Activated CD8-positive, alpha-beta memory T cell treated with anti-CD3 and anti-CD28 coated beads, Interleukin-2, amount 10 ng/mL, durations not matched to agents 7 days and 5 days (primary cell): ENCODE measurements around the gene ZNF559. TPM values are rescaled to one million over a fixed set of nuclear protein-coding genes. Genes with fewer than 3 reads are reported as not detected.
"Not testable (repeated sequence)": the region's sequence is repeated elsewhere in the genome, so short reads cannot be mapped to it uniquely, and the experiment has no call there.

Experiments used
- ATAC-seq: fragments of 150-1000 bp; cut with Tn5 transposase; one replicate; pipeline ENCODE4 v1.10.0; 2021; ENCODE audit warnings: moderate library complexity
- CTCF ChIA-PET: fragments of 350-600 bp; sonication (Branson Sonifier 250); formaldehyde crosslinking; loops from one replicate; lab custom pipeline; 2021; ENCODE audit warnings: antibody characterized with exemption; lab: Charles Lee
- DNase-seq: peaks from one replicate; pipeline ENCODE4 v3.0.0-alpha.2; 2020
- H3K27ac Mint-ChIP-seq: one replicate; pipeline ENCODE4 v1.8.0; 2021; ENCODE audit warnings: mild to moderate bottlenecking, mixed read lengths
- H3K27me3 Mint-ChIP-seq: one replicate; pipeline ENCODE4 v1.8.0; 2021; ENCODE audit warnings: mixed read lengths
- H3K36me3 Mint-ChIP-seq: one replicate; pipeline ENCODE4 v1.8.0; 2021; ENCODE audit warnings: mild to moderate bottlenecking, mixed read lengths
- H3K4me1 Mint-ChIP-seq: one replicate; pipeline ENCODE4 v1.8.0; 2021; ENCODE audit warnings: mixed read lengths
- H3K4me3 Mint-ChIP-seq: one replicate; pipeline ENCODE4 v1.8.0; 2021; ENCODE audit warnings: mild to moderate bottlenecking, moderate library complexity, mixed read lengths
- H3K9me3 Mint-ChIP-seq: one replicate; pipeline ENCODE4 v1.8.0; 2022; ENCODE audit warnings: low read depth, mixed read lengths
- total RNA-seq, 2 experiments: library from RNA; stranded (reverse); gene quantifications; one replicate each; pipeline ENCODE4 v1.2.3, GENCODE V29; 2021

ZNF559 gene
- total RNA-seq, 2 experiments from 2014 or later, result 10.9 to 14.9 TPM

DNA sequence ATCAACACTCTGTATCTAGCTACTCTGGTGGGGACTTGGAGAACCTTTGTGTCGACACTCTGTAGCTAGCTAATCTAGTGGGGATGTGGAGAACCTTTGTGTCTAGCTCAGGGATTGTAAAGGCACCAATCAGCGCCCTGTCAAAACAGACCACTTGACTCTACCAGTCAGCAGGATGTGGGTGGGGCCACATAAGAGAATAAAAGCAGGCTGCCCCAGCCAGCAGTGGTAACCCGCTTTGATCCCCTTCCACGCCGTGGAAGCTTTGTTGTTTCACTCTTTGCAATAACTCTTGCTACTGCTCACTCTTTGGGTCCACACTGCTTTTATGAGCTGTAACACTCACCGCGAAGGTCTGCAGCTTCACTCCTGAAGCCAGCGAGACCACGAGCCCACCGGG lies 1.8 kb upstream of the ZNF559 start:
- H3K27me3 Mint-ChIP-seq, ATAC-seq, DNase-seq, CTCF ChIA-PET, H3K4me3 Mint-ChIP-seq: not testable (repeated sequence)
- H3K9me3 Mint-ChIP-seq, result peaks cover 10% of the 10 kb centered on the region
- peaks cover 28% of the 10 kb centered on the region for H3K4me1 Mint-ChIP-seq
- H3K36me3 Mint-ChIP-seq, result peaks cover 36% of the 10 kb centered on the region
- peak overlapping the region; percentile 22 for H3K27ac Mint-ChIP-seq

DNA sequence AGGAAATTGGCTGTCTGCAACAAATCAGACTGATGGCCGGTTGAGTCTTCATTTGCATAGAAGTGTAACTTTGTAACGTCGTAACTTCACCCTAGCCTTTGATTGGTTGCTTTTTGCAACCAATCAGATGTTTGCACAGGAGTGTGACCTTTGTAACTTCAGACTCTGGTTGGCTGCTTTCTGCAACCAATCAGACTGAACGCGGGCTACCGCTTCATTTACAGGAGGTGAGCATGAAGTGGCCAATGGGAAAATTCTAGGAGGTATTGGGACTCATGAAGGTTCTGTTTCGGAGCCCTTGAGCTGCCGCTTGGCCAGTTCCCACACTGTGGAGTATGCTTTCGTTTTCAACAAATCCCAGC lies 441 bp upstream of the ZNF559 start:
- peak overlapping the region; percentile 97 for H3K27ac Mint-ChIP-seq
- H3K36me3 Mint-ChIP-seq, result peaks cover 45% of the 10 kb centered on the region
- H3K4me3 Mint-ChIP-seq, result peak overlapping the region; percentile 86
- peaks cover 17% of the 10 kb centered on the region for H3K9me3 Mint-ChIP-seq
- H3K27me3 Mint-ChIP-seq, result no peaks in the 10 kb centered on the region
- CTCF ChIA-PET, result interaction anchor here (0.8 to 1.8 kb wide), 3 partner anchors 12 to 259 kb away, joined by 3 to 15 read pairs (median 3); no protein-coding TSS in a partner anchor
- ATAC-seq (peak; percentile 61), DNase-seq (peak; percentile 83)
- H3K4me1 Mint-ChIP-seq, result peaks cover 28% of the 10 kb centered on the region

DNA sequence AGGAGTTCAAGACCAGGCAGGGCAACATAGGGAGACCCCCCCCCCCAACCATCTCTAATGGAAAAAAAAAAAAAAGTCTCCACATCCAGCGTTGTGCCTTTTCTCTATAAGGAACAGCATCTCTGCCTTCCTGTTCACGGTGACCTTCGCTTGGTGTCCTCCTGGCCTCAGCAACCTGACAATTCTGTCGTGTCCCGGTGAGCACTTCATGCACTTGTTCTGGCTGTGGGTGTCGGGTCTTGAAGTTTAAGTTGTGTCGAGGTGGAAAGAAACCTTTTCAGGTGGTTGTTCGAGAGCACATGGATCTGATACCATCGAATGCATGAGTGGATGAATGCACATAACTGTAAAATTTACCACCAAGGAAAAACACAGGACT lies 594 bp downstream of the ZNF559 start:
- H3K9me3 Mint-ChIP-seq, result peaks cover 22% of the 10 kb centered on the region
- DNase-seq (no peak), ATAC-seq (no peak)
- peaks cover 28% of the 10 kb centered on the region for H3K4me1 Mint-ChIP-seq
- H3K27me3 Mint-ChIP-seq, result no peaks in the 10 kb centered on the region
- CTCF ChIA-PET, result interaction anchor here (1.8 kb wide), 1 partner anchor 13 kb away, joined by 15 read pairs; no protein-coding TSS in a partner anchor
- peak overlapping the region; percentile 86 for H3K4me3 Mint-ChIP-seq
- H3K27ac Mint-ChIP-seq, result peak overlapping the region; percentile 97
- peaks cover 51% of the 10 kb centered on the region for H3K36me3 Mint-ChIP-seq

DNA sequence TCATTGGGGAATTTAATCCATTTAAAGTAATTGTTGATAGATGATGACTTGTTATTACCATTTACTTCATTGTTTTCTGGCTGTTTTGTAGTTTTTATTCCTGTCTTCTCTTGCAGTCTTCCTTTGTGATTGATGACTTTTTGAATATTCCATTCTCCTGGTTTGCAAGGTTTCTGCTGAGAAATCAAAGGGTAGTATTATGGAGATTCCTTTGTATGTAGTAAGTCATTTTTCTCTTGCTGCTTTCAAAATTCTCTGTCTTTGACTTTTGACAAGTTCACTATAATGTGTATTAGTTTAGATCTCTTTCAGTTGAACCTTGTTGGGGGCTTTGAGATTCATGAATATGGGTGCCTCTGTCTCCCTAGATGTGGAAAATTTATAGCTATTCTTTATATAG lies 6.0 kb downstream of the ZNF559 start:
- Mint-ChIP-seq H3K4me1 (peaks cover 6% of the 10 kb centered on the region), H3K4me3 (no peak overlapping the region), H3K27me3 (no peaks in the 10 kb centered on the region), H3K27ac (no peak overlapping the region), H3K9me3 (peaks cover 38% of the 10 kb centered on the region), H3K36me3 (peaks cover 69% of the 10 kb centered on the region)
- CTCF ChIA-PET, result no interaction called here
- no peak for DNase-seq
- ATAC-seq, result no peak

DNA sequence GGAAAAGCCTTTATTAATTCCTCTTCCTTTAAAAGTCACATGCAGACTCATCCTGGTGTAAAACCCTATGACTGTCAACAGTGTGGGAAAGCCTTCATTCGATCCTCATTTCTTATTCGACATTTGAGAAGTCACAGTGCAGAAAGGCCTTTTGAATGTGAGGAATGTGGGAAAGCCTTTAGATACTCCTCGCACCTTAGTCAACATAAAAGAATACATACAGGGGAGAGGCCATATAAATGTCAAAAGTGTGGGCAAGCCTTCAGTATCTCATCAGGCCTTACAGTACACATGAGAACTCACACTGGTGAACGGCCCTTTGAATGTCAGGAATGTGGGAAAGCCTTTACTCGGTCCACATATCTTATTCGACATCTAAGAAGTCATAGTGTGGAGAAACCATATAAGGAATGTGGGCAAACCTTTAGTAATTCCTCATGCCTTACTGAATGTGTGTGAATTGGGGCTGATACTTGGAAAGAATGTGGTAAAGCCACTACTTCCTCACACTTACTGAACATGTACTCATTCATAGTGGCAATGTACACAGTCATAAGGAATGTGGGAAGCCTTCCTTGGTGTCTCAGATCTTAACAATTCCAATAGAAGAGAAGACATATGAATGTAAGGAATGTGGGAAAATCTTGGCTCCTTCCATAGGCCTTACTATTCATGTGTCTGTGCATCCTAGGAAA lies 18.8 kb downstream of the ZNF559 start:
- CTCF ChIA-PET, result no interaction called here

DNA sequence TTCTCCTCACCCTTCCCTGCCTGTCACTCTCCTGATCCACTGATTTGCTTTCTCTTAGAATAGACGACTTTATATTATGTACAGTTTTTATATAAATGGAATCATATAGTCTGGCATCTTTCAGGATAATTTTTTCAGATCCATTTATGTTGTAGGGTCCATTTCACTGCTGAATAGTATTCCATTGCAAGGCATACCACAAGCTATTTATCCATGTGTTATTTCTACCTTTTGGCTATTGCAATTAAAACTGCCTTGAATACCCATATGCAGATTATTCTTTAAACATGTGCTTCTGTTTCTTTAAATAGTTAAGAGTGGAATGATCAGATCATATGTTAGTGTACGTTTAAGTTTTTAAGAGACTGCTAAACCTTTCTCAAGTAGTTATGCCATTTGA lies 21.0 kb downstream of the ZNF559 start:
- Mint-ChIP-seq H3K27me3 (no peaks in the 10 kb centered on the region), H3K4me3 (no peak overlapping the region), H3K9me3 (peaks cover 61% of the 10 kb centered on the region), H3K27ac (no peak overlapping the region), H3K36me3 (peaks cover 42% of the 10 kb centered on the region), H3K4me1 (no peaks in the 10 kb centered on the region)
- DNase-seq (no peak), ATAC-seq (no peak)
- CTCF ChIA-PET, result no interaction called here

More for the DNA sequence above, 18.8 kb downstream of the ZNF559 start:
- no peak overlapping the region for H3K27ac Mint-ChIP-seq
- H3K4me3 Mint-ChIP-seq, result no peak overlapping the region
- ATAC-seq, result no peak
- no peaks in the 10 kb centered on the region for H3K4me1 Mint-ChIP-seq
- H3K36me3 Mint-ChIP-seq, result peaks cover 61% of the 10 kb centered on the region
- peaks cover 64% of the 10 kb centered on the region for H3K9me3 Mint-ChIP-seq
- H3K27me3 Mint-ChIP-seq, result no peaks in the 10 kb centered on the region
- no peak for DNase-seq

DNA sequence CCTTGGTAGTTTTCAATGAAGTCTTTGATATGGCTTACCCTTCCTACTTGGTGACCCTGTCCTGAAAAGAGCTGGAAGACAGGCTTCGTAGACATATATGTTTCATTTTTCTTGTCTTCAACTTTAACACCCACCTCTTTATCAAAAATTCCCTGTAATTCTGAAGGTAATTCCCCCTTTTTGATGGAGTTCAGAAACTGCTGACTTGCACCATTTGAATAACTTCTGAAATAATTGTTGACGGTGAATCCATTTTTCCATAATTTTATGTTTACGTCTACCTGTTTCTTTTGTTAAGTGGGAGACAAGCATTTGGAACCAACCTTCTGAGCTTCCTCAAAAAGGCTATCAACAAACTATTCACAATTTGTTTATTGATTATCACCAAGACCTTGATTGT lies 24.3 kb downstream of the ZNF559 start:
- H3K4me1 Mint-ChIP-seq, result no peaks in the 10 kb centered on the region
- no peak overlapping the region for H3K4me3 Mint-ChIP-seq
- no peaks in the 10 kb centered on the region for H3K27me3 Mint-ChIP-seq
- CTCF ChIA-PET, result no interaction called here
- ATAC-seq, result no peak
- no peak overlapping the region for H3K27ac Mint-ChIP-seq
- peaks cover 48% of the 10 kb centered on the region for H3K9me3 Mint-ChIP-seq
- H3K36me3 Mint-ChIP-seq, result peaks cover 16% of the 10 kb centered on the region
- no peak for DNase-seq

DNA sequence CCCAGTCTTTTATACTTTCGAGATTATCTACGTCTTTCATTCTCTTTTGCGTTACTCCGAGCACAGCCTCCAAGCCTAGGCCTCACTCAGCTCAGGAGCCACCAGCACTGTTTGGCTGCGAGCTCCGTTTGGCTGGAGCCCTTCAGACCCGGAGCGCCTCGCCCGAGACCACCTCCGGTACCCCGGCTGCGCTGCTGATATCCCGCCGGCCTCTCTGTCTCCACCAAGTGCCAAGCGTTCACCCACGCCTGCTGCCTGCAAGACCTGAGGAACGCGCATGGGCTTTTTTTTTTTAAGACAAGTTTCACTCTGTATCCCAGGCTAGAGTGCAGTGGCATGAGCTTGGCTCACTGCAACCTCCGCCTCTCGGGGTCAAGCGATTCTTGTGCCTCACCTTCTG lies 24.7 kb downstream of the ZNF559 start:
- Mint-ChIP-seq H3K4me3 (no peak overlapping the region), H3K4me1 (no peaks in the 10 kb centered on the region), H3K36me3 (peaks cover 13% of the 10 kb centered on the region), H3K27ac (no peak overlapping the region), H3K27me3 (no peaks in the 10 kb centered on the region), H3K9me3 (peaks cover 45% of the 10 kb centered on the region)
- ATAC-seq (no peak), DNase-seq (no peak)
- CTCF ChIA-PET, result interaction anchor here (0.6 kb wide), 1 partner anchor 556 kb away, joined by 3 read pairs; no protein-coding TSS in a partner anchor

DNA sequence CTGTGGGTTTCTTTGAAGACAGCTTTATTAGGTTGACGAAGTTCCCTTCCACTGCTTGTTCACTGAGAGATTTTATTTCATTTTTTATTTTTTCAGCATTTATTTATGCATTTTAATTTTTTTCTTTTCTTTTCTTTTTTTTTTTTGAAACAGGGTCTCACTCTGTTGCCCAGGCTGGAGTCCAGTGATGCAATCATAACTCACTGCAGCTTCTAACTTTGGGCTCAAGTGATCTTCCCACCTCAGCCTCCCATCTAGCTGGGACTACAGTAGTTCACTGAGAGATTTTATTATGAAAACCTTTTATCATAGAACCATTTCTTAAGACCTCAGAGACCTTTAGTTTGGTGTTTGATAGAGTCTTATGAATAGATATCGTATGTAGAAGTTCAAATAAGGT lies 28.5 kb downstream of the ZNF559 start:
- Mint-ChIP-seq H3K27ac (no peak overlapping the region), H3K4me1 (no peaks in the 10 kb centered on the region), H3K36me3 (peaks cover 10% of the 10 kb centered on the region), H3K4me3 (no peak overlapping the region), H3K27me3 (no peaks in the 10 kb centered on the region), H3K9me3 (peaks cover 30% of the 10 kb centered on the region)
- CTCF ChIA-PET, result no interaction called here
- DNase-seq (no peak), ATAC-seq (no peak)

DNA sequence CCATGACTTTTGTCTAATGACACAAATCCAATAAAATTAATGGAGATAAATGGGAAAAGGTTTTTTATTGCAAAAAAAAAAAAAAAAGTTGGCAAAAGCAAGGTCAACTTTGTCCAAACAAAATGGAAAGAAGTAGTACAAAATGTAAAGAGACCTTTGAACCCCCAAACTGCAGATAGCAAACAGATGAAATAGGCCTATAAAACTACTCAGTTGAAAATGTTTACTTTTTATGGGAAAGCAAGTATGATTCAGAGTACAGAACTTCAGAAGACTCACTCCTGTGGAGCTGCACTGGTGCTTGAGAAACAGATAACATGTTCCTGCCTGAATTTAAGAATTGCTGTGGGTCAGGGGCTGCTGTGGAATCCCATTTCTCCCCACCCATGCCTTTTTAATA lies 29.0 kb downstream of the ZNF559 start:
- H3K4me3 Mint-ChIP-seq, result no peak overlapping the region
- no peak for DNase-seq
- H3K4me1 Mint-ChIP-seq, result no peaks in the 10 kb centered on the region
- CTCF ChIA-PET, result no interaction called here
- no peaks in the 10 kb centered on the region for H3K27me3 Mint-ChIP-seq
- no peak overlapping the region for H3K27ac Mint-ChIP-seq
- peaks cover 27% of the 10 kb centered on the region for H3K9me3 Mint-ChIP-seq
- H3K36me3 Mint-ChIP-seq, result peaks cover 12% of the 10 kb centered on the region
- ATAC-seq, result no peak

DNA sequence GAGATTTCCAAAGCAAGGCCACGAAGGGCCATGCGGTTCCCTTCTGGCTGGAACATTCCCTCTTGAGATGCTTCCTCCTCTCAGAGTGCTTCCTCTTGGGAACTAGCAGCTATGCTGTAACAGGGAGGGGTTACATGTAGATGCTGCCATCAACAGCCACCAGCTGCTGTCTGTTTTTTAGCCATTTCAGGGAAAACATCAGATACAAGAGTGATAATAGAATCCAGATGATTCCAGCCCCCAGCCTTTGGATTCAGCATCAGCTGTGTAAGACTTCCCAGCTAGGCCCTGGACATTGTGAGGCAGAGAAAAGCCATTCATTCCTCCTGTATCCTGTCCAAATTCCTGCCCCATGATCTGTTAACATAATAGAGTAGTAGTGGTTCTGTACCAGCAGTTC lies 30.7 kb downstream of the ZNF559 start:
- DNase-seq, result no peak
- H3K36me3 Mint-ChIP-seq, result peaks cover 13% of the 10 kb centered on the region
- H3K27me3 Mint-ChIP-seq, result no peaks in the 10 kb centered on the region
- no peak overlapping the region for H3K4me3 Mint-ChIP-seq
- H3K9me3 Mint-ChIP-seq, result peaks cover 21% of the 10 kb centered on the region
- no peak for ATAC-seq
- no peak overlapping the region for H3K27ac Mint-ChIP-seq
- H3K4me1 Mint-ChIP-seq, result no peaks in the 10 kb centered on the region
- CTCF ChIA-PET, result no interaction called here

DNA sequence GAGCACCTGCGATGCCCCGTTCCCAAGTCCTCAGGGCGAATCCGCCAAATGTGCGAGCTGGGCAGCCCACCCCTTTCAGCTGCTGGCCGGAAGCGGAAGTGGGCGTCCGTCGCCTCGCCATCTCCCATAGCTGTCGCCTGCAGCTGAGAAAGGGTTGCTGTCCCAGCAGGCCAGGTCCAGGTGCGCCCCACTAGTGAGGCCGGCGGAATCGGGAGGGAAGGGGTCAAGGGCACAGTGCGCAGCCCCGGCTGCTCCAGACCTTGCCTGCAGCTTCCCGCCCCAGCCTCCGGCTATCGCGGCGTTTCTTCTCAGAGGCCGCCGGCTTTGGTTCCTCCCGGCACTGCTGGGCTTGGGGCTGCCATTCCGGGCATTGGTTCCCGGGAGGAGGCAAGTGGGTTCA lies 38.9 kb downstream of the ZNF559 start, which contains the start of gene ZNF177:
Gene ZNF177 (plus strand): TSS at position 109 of the 400 bp plus-strand sequence. CDS start 15,299 bp downstream, outside the sequence.
- CTCF ChIA-PET, result no interaction called here
- Mint-ChIP-seq H3K36me3 (peaks cover 21% of the 10 kb centered on the region), H3K27ac (no peak within 1 kb of the TSS), H3K27me3 (peaks cover 6% of the 10 kb centered on the region), H3K4me3 (peak within 1 kb of the TSS; percentile 27), H3K4me1 (peaks cover 4% of the 10 kb centered on the region), H3K9me3 (peaks cover 35% of the 10 kb centered on the region)
- no peak for DNase-seq
- ATAC-seq, result no peak

DNA sequence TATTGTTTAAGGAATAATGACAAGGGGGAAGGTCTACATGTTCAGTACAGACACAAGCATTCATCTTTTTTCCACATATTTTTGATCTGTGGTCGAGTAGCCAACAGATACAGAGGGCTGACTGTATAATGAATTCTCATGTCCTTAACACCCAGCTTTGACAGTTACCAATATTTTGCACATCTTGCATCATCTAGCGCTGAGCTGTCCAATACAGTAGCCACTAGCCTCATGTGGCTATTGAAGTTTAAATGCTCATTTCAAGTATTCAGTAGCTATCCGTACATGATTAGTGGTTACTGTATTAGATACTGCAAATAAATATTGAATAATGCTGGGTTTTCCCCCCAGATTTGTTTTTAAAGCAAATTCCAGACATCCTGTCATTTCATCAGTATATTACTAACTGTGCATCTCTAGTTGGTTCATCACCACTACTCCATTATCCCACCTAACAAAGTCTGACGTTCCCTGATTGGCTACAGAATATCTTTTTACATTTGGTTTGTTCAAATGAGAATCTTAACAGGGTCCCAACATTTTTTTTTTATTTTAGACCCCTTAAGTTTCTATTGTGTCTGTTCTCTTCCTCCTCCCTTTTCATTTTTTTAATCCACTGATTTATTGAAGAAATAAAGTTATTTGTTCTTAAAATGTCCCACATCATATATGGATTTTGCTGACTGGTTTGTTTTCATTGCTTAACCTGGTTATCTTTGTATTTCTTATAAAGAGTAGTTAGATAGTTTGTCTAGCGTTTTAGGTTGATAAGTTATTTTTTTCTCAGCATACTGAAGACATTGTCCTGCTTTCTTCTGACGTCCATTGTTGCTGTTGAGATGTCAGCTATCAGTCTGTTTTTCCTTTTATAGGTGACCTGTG lies 47.0 kb downstream of the ZNF559 start:
- no peak for ATAC-seq
- no peak overlapping the region for H3K4me3 Mint-ChIP-seq
- H3K9me3 Mint-ChIP-seq, result peaks cover 25% of the 10 kb centered on the region
- DNase-seq, result no peak
- no peaks in the 10 kb centered on the region for H3K4me1 Mint-ChIP-seq
- CTCF ChIA-PET, result interaction anchor here (0.6 kb wide), 1 partner anchor 835 kb away, joined by 3 read pairs; no protein-coding TSS in a partner anchor
- peaks cover 6% of the 10 kb centered on the region for H3K36me3 Mint-ChIP-seq
- H3K27me3 Mint-ChIP-seq, result no peaks in the 10 kb centered on the region
- no peak overlapping the region for H3K27ac Mint-ChIP-seq
